Nephron progenitor cell (in vitro differentiated cells): ENCODE results near the gene BTBD8.

ENCODE experiments used
- DNase-seq: peaks from one replicate; pipeline ENCODE4 v3.0.0; 2021
- H3K27ac Mint-ChIP-seq: 2 replicates; pipeline ENCODE4 v1.8.0; 2021; ENCODE audit warnings: mild to moderate bottlenecking, moderate library complexity, mixed read lengths
- H3K27me3 Mint-ChIP-seq: 2 replicates; pipeline ENCODE4 v1.8.0; 2021; ENCODE audit warnings: mild to moderate bottlenecking, low read depth, mixed read lengths; ENCODE audit not compliant: poor library complexity
- H3K36me3 Mint-ChIP-seq: 2 replicates; pipeline ENCODE4 v1.8.0; 2021; ENCODE audit warnings: low read depth, mixed read lengths
- H3K4me1 Mint-ChIP-seq: 2 replicates; pipeline ENCODE4 v1.8.0; 2021; ENCODE audit warnings: mixed read lengths
- H3K4me3 Mint-ChIP-seq: 2 replicates; pipeline ENCODE4 v1.8.0; 2021; ENCODE audit warnings: mild to moderate bottlenecking, moderate library complexity, mixed read lengths
- H3K9me3 Mint-ChIP-seq: 2 replicates; pipeline ENCODE4 v1.8.0; 2021; ENCODE audit warnings: mild to moderate bottlenecking, moderate library complexity, mixed read lengths
- CTCF ChIP-seq: fragments of 200-600 bp; sonication (generic); IDR thresholded peaks from 2 replicates; pipeline ENCODE4 v1.5.0; 2021; ENCODE audit warnings: antibody characterized with exemption

BTBD8 gene

DNA sequence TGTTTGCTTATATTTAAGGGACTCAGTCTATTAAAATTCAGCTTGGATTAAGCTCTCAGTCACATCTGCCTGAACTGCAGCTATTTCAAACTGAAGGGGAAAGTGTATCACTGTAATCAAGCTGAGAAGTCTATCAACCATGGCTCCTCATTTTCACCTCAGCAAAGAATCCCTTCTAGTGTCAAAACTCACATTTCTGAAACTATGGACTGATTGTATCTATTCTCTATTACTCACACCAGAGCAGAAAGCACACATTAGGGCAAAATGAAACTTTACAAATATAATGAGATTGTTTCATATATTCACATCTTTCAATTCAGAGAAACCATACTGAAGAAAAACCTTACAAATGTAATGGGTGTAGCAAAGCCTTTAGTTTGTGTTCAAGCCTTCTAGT is 123.0 kb downstream of the BTBD8 start:
- Mint-ChIP-seq H3K36me3 (no peaks in the 10 kb centered on the region), H3K27me3 (peaks cover 3% of the 10 kb centered on the region), H3K4me3 (no peak overlapping the region), H3K27ac (no peak overlapping the region), H3K4me1 (no peaks in the 10 kb centered on the region), H3K9me3 (peaks cover 11% of the 10 kb centered on the region)
- TF ChIP-seq CTCF: no peak
- DNase-seq: no peak

DNA sequence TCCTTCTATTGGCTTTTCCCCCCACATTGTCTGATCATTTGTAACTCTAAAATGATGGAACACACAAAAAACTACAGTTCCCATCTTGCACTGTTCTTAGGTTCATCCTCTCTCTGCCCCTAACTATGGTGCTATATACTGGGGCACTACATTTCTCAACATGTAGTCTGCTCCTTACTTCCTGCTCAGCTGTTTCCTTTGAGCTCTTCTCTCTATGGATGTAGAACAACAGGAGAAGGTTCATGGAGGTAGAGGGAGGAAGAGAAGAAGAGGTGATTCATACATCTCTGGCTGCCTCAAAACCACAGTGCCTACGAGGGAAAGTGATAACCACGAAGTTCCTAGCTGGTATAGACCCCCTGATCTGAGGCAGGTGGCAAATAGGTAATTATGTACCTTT is 130.6 kb downstream of the BTBD8 start:
- Mint-ChIP-seq H3K4me3 (no peak overlapping the region), H3K27me3 (peaks cover 3% of the 10 kb centered on the region), H3K36me3 (no peaks in the 10 kb centered on the region), H3K4me1 (no peaks in the 10 kb centered on the region), H3K27ac (no peak overlapping the region), H3K9me3 (peaks cover 15% of the 10 kb centered on the region)
- TF ChIP-seq CTCF: no peak
- DNase-seq: no peak

GRCh38 chr1:92211166-92211565 is 131.0 kb downstream of the BTBD8 start:
- no peaks in the 10 kb centered on the region for H3K36me3 Mint-ChIP-seq
- H3K4me1 Mint-ChIP-seq: no peaks in the 10 kb centered on the region
- H3K4me3 Mint-ChIP-seq: no peak overlapping the region
- peaks cover 3% of the 10 kb centered on the region for H3K27me3 Mint-ChIP-seq
- H3K27ac Mint-ChIP-seq: no peak overlapping the region
- peaks cover 12% of the 10 kb centered on the region for H3K9me3 Mint-ChIP-seq
- DNase-seq: no peak
- TF ChIP-seq CTCF: no peak

DNA sequence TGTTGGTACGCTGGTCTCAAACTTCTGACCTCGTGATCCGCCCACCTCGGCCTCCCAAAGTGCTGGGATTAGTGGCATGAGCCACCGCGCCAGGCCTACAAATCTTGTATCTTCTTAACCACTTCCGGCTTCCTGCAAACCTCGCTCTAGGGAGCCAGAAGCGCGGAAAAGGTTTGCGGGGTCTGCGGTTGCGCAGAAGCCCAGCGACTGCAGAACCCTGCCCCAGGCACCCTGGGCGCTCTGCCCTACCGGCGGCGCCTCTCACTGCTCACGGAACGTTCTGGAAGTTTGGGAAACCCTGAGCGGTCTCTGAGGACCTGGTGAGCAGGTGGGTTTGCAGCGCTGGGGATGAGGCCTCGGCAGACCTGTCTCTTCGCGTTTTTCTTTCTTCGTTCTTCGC is 137.6 kb downstream of the BTBD8 start, which contains the start of gene C1orf146:
Gene C1orf146 (plus strand): TSS at position 195 of the 400 bp plus-strand sequence. CDS start 13,506 bp downstream, outside the sequence.
- no peak within 1 kb of the TSS for H3K27ac Mint-ChIP-seq
- no peak for TF ChIP-seq CTCF
- H3K36me3 Mint-ChIP-seq: no peaks in the 10 kb centered on the region
- no peak for DNase-seq
- no peaks in the 10 kb centered on the region for H3K9me3 Mint-ChIP-seq
- H3K4me3 Mint-ChIP-seq: no peak within 1 kb of the TSS
- no peaks in the 10 kb centered on the region for H3K4me1 Mint-ChIP-seq
- peaks cover 12% of the 10 kb centered on the region for H3K27me3 Mint-ChIP-seq

- no peak for DNase-seq
- H3K27me3 Mint-ChIP-seq: peaks cover 15% of the 10 kb centered on the region
- no peaks in the 10 kb centered on the region for H3K9me3 Mint-ChIP-seq
- no peaks in the 10 kb centered on the region for H3K36me3 Mint-ChIP-seq
- H3K27ac Mint-ChIP-seq: no peak overlapping the region
- no peaks in the 10 kb centered on the region for H3K4me1 Mint-ChIP-seq
- TF ChIP-seq CTCF: no peak
- H3K4me3 Mint-ChIP-seq: no peak overlapping the region
These were observed 138.4 kb downstream of the BTBD8 start for GRCh38 chr1:92218559-92218958.

- no peak overlapping the region for H3K27ac Mint-ChIP-seq
- DNase-seq: no peak
- no peaks in the 10 kb centered on the region for H3K4me1 Mint-ChIP-seq
- no peaks in the 10 kb centered on the region for H3K9me3 Mint-ChIP-seq
- no peaks in the 10 kb centered on the region for H3K36me3 Mint-ChIP-seq
- no peak for TF ChIP-seq CTCF
- H3K4me3 Mint-ChIP-seq: no peak overlapping the region
- H3K27me3 Mint-ChIP-seq: peaks cover 15% of the 10 kb centered on the region
These were observed 138.9 kb downstream of the BTBD8 start for GRCh38 chr1:92219028-92219427.
